NCI-H774 (cell line): ENCODE measurements around the gene CALCR.
A peak's percentile ranks its signal among the peaks of the same experiment; 100 is the strongest.
"Not testable (repeated sequence)": the region's sequence is repeated elsewhere in the genome, so short reads cannot be mapped to it uniquely, and the experiment has no call there.

Experiments
- DNase-seq: peaks from one replicate; lab custom pipeline; 2025; lab: John Stamatoyannopoulos, UW

The CALCR gene

GRCh38 chr7:93574646-93575554 lies at the start of gene CALCR:
CALCR (minus strand) TSS chr7:93574724; CDS start chr7:93486981, 87,743 bp downstream.
- DNase-seq = no peak

- DNase-seq = no peak
Measured at GRCh38 chr7:93623816-93624215, 49.3 kb upstream of the CALCR start.

GRCh38 chr7:93622036-93623033 lies 47.8 kb upstream of the CALCR start:
- no peak for DNase-seq

GRCh38 chr7:93620864-93621263 lies 46.3 kb upstream of the CALCR start:
- DNase-seq = no peak

GRCh38 chr7:93620057-93620456 lies 45.5 kb upstream of the CALCR start:
- DNase-seq = no peak

GRCh38 chr7:93601363-93601762 lies 26.8 kb upstream of the CALCR start:
- DNase-seq = peak; percentile 17

GRCh38 chr7:93594250-93594649 lies 19.7 kb upstream of the CALCR start:
- DNase-seq = no peak

GRCh38 chr7:93592588-93593266 lies 18.2 kb upstream of the CALCR start:
- no peak for DNase-seq

- not testable (repeated sequence) for DNase-seq
Measured at GRCh38 chr7:93591224-93592050, 16.9 kb upstream of the CALCR start.

- DNase-seq = not testable (repeated sequence)
Measured at GRCh38 chr7:93586479-93586865, 11.9 kb upstream of the CALCR start.

- not testable (repeated sequence) for DNase-seq
Measured at GRCh38 chr7:93585694-93586478, 11.4 kb upstream of the CALCR start.

GRCh38 chr7:93579431-93579830 lies 4.9 kb upstream of the CALCR start:
- no peak for DNase-seq

GRCh38 chr7:93578762-93579161 lies 4.2 kb upstream of the CALCR start:
- DNase-seq = no peak

GRCh38 chr7:93575555-93576399 lies 1.3 kb upstream of the CALCR start:
- no peak for DNase-seq

- no peak for DNase-seq
Measured at GRCh38 chr7:93574269-93574645, 267 bp downstream of the CALCR start.

- DNase-seq = no peak
Measured at GRCh38 chr7:93569189-93569588, 5.3 kb downstream of the CALCR start.

- DNase-seq = no peak
Measured at GRCh38 chr7:93566876-93567275, 7.6 kb downstream of the CALCR start.

- DNase-seq = no peak
Measured at GRCh38 chr7:93563584-93563983, 10.9 kb downstream of the CALCR start.

GRCh38 chr7:93562936-93563335 lies 11.6 kb downstream of the CALCR start:
- no peak for DNase-seq
